Activated naive CD4-positive, alpha-beta T cell treated with anti-CD3 and anti-CD28 coated beads for 36 hours (primary cell): ENCODE measurements around the gene PRAC2. TPM values are rescaled to one million over a fixed set of nuclear protein-coding genes. Genes with fewer than 3 reads are reported as not detected.

ENCODE experiments used
- CTCF ChIA-PET: fragments of 350-600 bp; sonication (Branson Sonifier 250); formaldehyde crosslinking; loops from one replicate; lab custom pipeline; 2021; ENCODE audit warnings: antibody characterized with exemption; lab: Charles Lee
- DNase-seq: peaks from one replicate; pipeline ENCODE4 v3.0.0-alpha.2; 2020
- H3K27ac Mint-ChIP-seq: one replicate; pipeline ENCODE4 v1.8.0; 2021; ENCODE audit warnings: mild to moderate bottlenecking, mixed read lengths
- H3K27me3 Mint-ChIP-seq: one replicate; pipeline ENCODE4 v1.8.0; 2021; ENCODE audit warnings: low read depth, mixed read lengths
- H3K36me3 Mint-ChIP-seq: one replicate; pipeline ENCODE4 v1.8.0; 2021; ENCODE audit warnings: low read depth, mixed read lengths
- H3K4me1 Mint-ChIP-seq: one replicate; pipeline ENCODE4 v1.8.0; 2021; ENCODE audit warnings: low read depth, mixed read lengths
- H3K4me3 Mint-ChIP-seq: one replicate; pipeline ENCODE4 v1.8.0; 2021; ENCODE audit warnings: mild to moderate bottlenecking, moderate library complexity, mixed read lengths
- H3K9me3 Mint-ChIP-seq: one replicate; pipeline ENCODE4 v1.8.0; 2021; ENCODE audit warnings: mixed read lengths
- intact Hi-C: fragments of 100-400 bp; cut with micrococcal nuclease; formaldehyde crosslinking; loops from one replicate; pipeline ENCODE4 v1.15.1; 2023
- total RNA-seq, 2 experiments: library from RNA; stranded (reverse); gene quantifications; one replicate each; pipeline ENCODE4 v1.2.3, GENCODE V29; 2021

Gene PRAC2
- total RNA-seq, 2 experiments from 2014 or later, result not detected

DNA sequence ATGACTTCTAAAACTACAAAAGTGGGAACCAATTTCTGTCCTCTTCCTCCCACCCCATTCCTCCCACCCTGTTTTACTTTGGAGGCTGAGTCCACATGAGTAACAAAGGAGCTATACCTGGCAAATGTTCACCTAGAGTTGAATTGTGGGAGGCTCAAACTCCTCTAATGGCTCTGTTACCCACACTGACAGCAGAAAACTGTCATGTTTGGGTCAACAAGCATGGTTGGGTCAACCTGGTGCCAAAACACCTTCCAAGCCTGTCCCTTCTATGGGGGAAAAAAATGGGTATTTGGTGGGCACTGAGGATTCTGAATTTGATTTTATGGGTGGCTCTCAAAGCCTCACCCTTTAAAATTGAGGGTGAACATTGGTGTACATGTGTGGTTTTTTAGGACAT is 17.6 kb downstream of the PRAC2 start:
- DNase-seq, result no peak
- Mint-ChIP-seq H3K27ac (no peak overlapping the region), H3K4me1 (peaks cover 10% of the 10 kb centered on the region), H3K4me3 (no peak overlapping the region), H3K27me3 (peaks cover 84% of the 10 kb centered on the region), H3K36me3 (no peaks in the 10 kb centered on the region), H3K9me3 (no peaks in the 10 kb centered on the region)
- CTCF ChIA-PET, result no interaction called here
- intact Hi-C loops, result no loop called here

DNA sequence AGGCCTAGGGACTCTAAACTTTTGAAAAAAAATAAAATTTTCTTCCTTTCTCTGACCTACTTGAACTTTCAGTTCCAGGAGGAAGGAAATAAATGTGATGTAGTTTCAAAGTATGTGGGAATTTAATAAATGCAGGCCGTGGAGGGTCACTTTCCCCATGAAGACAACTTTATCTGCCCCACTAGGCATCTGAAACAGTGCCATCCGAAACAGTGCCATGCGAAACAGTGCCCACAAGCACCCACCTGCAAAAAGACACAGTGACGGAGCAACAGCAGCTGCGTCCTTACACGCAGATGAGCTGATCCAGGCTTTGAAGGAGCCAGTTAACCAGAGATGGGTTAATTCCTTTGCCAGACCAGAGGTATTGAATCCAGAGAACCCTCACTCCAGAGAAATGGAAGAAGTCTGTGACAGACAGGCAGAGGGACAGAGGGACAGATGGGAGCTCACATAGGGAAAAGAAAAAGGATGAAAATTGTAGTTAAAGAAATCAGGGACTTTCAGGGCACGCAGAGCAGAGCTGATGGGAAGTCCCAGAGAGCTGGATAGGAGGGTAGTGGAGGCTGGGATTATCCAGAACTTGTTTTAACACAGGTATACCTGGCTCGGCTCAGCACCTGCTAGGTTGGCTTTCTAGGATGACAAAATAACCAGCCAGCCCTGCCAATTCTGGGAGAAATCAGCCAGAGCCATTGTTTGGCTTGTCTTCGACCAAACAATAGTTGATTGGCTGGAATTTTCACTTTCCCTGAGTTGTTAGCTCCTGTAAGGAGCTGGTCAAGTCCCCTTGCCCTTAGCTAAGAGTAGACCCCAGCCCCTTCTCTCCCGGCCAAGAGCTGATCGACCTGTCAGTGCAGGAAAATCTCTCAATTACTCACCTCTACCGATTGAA is 22.6 kb downstream of the PRAC2 start:
- H3K4me1 Mint-ChIP-seq, result peaks cover 6% of the 10 kb centered on the region
- intact Hi-C loops, result no loop called here
- H3K9me3 Mint-ChIP-seq, result no peaks in the 10 kb centered on the region
- no peak overlapping the region for H3K4me3 Mint-ChIP-seq
- CTCF ChIA-PET, result interaction anchor here (0.6 to 1.4 kb wide), 5 partner anchors 20 to 133 kb away, joined by 3 to 10 read pairs (median 3); partner anchors contain the start of gene PRAC2
- H3K36me3 Mint-ChIP-seq, result no peaks in the 10 kb centered on the region
- DNase-seq, result no peak
- peaks cover 83% of the 10 kb centered on the region for H3K27me3 Mint-ChIP-seq
- no peak overlapping the region for H3K27ac Mint-ChIP-seq

DNA sequence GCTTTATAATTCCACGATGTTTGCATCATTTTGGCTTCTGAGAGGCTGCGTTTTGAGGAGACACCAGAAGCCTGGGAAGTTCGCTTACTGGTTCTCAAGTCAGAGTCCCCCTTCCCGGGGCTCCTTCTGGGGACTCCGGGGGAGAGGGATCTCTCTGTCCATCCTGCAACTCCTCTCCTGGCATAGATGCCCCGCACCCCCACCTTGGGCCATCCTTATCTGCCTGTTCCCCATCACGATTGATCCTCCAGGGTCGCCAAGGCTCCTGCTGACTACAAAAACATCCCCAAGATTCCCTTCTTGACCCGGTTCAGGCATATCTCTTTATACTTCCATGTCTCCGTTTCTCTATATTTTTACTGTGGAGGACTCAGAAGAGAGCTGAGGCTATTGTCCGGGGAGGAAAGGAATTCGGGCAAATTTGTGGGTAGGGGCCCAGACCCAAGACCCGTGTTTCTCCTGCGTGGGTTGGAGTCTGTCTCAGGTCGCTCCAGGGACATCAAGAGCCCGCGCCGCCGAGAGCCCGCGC is 24.0 kb downstream of the PRAC2 start:
- no peak for DNase-seq
- peaks cover 84% of the 10 kb centered on the region for H3K27me3 Mint-ChIP-seq
- H3K9me3 Mint-ChIP-seq, result no peaks in the 10 kb centered on the region
- no peak overlapping the region for H3K4me3 Mint-ChIP-seq
- CTCF ChIA-PET, result no interaction called here
- no peak overlapping the region for H3K27ac Mint-ChIP-seq
- intact Hi-C loops, result no loop called here
- no peaks in the 10 kb centered on the region for H3K36me3 Mint-ChIP-seq
- H3K4me1 Mint-ChIP-seq, result peaks cover 6% of the 10 kb centered on the region

DNA sequence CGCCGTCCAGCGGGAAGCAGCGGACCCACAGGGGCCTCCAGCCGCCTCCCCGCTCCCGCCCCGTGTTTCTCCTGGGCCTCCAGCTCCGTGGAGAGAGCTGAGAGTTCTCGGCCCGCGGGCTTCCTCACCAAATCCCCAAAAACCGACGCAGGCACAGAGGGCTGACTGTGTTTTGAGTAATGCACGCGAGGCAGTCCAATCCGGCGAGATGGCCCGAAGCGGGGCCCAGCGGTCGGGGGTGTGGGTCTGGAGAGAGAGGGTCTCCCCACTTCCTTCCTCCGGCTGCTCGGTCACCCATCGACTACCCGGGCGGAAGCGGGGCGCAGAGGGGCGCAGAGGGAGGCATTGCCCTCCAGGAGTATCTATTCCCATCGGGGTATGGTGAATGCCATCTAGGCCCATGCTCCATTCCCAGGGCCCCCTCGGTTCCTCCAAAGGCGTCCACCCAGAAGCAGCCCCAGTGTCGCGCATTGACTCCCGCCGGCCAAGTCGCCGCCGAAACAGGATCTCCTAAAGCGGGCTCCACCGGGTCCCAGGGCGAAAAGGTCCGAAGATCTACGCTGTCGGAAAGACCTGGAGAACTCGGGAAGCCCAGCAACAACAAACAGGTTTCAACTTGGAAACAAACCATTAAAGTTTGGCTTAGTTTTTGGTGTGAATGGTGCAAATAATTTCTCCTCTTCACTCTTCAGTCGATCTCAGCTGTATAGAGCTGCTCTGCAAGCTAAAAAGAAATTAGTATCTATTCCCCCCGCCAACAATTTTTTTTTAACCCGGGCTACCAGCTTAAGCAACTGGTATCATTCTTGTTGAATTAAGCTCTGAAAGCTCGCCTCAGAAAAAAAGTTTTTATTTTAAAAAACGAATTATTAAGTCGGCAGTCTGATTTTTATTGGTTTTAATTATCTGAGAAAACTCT is 24.7 kb downstream of the PRAC2 start:
- Mint-ChIP-seq H3K36me3 (no peaks in the 10 kb centered on the region), H3K27ac (no peak overlapping the region), H3K27me3 (peaks cover 84% of the 10 kb centered on the region), H3K9me3 (no peaks in the 10 kb centered on the region), H3K4me1 (peaks cover 9% of the 10 kb centered on the region), H3K4me3 (no peak overlapping the region)
- intact Hi-C loops, result loop anchor here (2.0 kb wide), 2 partner anchors 13 to 23 kb away; no protein-coding TSS in a partner anchor
- CTCF ChIA-PET, result interaction anchor here (0.6 to 1.5 kb wide), 4 partner anchors 24 to 479 kb away, joined by 3 to 5 read pairs (median 4); no protein-coding TSS in a partner anchor
- DNase-seq, result no peak

DNA sequence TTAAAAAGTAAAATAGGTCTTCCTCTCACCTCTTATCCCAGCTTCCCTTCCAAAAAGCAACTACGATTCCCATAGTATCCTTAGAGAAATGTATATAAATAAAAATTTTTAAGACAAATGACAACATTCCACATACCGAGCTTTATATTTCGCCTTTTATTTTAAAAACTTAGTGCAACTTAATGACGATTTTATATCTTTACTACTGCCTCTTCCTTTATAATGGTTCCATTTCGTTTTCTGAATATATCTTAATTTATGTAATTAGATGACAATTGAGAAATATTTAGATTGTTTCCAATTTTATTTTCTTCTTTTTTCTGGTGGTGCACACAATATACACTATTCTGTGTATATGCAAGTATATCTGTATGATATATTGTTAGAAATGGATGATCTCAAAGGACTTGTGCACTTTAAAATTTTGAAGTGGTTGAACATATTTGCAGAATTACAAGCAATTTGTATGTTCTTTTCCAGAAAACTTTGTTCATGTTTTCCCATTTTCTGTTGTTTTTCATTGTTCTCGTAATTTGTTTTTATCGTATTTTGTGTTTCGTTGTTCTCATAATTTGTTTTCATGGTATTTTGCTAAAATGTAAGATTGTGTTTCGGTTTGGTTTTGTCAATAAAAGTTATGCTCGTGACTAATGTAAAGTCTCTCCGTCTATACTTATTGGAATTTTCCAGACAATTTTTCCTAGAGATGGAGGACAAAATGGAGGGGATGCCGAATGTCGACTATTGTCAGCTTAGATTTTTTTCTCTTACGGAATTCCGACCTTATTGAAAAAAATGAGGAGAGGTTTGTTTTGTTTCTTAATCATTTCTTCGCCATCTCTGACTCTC is 26.0 kb downstream of the PRAC2 start:
- Mint-ChIP-seq H3K36me3 (no peaks in the 10 kb centered on the region), H3K27me3 (peaks cover 84% of the 10 kb centered on the region), H3K9me3 (no peaks in the 10 kb centered on the region), H3K27ac (no peak overlapping the region), H3K4me1 (peaks cover 15% of the 10 kb centered on the region), H3K4me3 (no peak overlapping the region)
- CTCF ChIA-PET, result interaction anchor here (0.6 to 1.5 kb wide), 3 partner anchors 23 to 130 kb away, joined by 3 to 5 read pairs (median 4); no protein-coding TSS in a partner anchor
- intact Hi-C loops, result loop anchor here (2.0 kb wide), 2 partner anchors 14 to 24 kb away; no protein-coding TSS in a partner anchor
- no peak for DNase-seq

DNA sequence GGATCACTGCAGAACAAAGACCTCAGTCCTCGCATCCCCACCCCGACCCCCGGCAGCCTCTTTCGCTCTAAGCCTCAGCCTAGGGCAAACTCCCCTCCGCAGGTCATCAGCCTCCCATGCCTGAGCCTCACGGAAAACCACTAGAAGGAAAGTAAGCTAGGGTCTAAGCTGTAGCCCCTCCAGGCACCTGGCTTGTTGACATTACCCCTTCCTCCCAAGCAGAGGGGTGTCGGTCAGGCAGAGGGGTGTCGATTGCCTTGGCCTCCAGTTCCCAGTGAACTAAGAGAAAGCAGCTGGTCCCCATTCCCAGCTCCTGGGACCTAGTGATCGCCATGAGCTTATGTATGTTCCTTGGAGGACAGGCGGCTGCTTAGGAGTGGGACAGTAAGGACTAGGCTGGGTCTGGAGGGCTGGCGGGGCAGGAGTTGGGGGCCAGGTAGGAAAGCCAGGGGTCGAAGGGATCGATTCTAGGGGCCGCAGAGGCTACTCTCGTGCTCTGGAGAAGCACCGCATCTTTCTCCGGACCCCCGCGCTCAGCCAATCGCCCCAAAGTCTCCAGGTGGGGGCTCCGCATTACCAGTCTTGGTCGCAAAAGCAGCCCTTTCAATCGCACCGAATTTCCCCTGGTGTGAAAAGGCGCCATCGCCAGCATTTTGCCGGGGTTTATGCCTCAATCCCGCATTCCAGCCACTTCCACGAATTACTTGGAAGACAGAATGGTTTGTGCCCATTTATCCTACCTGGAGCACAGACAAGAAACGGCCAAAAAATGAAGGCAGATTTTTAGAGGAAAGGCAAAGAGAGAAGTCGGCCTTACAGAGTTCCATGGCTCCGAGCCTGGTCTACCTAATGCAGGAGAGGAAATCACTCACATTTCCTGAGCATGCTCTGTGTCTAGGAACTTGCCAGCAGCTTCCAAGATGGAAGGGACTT is 26.9 kb downstream of the PRAC2 start:
- CTCF ChIA-PET, result interaction anchor here (0.7 to 3.3 kb wide), 3 partner anchors 24 to 71 kb away, joined by 4 to 13 read pairs (median 4); no protein-coding TSS in a partner anchor
- Mint-ChIP-seq H3K4me1 (peaks cover 15% of the 10 kb centered on the region), H3K27me3 (peaks cover 88% of the 10 kb centered on the region), H3K27ac (no peak overlapping the region), H3K36me3 (no peaks in the 10 kb centered on the region), H3K4me3 (no peak overlapping the region), H3K9me3 (no peaks in the 10 kb centered on the region)
- no peak for DNase-seq
- intact Hi-C loops, result loop anchor here (2.0 to 5.0 kb wide), 3 partner anchors 15 to 252 kb away; no protein-coding TSS in a partner anchor

DNA sequence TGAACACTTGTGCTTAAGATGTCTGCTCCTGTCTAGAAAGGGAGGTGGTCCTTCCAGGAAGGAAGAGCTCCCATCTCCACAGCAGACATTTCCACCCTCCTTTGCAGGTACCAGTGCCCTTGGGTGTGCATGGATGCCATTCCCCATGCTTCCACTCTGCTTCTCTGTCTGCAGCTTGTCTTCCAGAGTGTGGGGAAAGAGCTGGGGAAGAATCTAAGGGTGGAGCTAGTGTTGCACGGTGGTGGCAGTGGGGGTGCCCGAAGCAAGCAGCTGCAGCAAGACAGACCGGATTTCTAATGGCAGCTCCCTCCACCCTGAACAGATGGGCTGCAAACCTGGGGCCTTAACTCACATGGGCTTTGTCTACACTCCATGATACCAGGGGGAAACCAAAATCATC is 28.2 kb downstream of the PRAC2 start:
- no peak for DNase-seq
- H3K27me3 Mint-ChIP-seq, result peaks cover 89% of the 10 kb centered on the region
- H3K27ac Mint-ChIP-seq, result no peak overlapping the region
- H3K4me3 Mint-ChIP-seq, result no peak overlapping the region
- CTCF ChIA-PET, result interaction anchor here (0.9 to 3.4 kb wide), 6 partner anchors 20 to 136 kb away, joined by 4 to 18 read pairs (median 6); partner anchors contain the start of gene HOXB8
- H3K36me3 Mint-ChIP-seq, result no peaks in the 10 kb centered on the region
- H3K9me3 Mint-ChIP-seq, result no peaks in the 10 kb centered on the region
- H3K4me1 Mint-ChIP-seq, result peaks cover 15% of the 10 kb centered on the region
- intact Hi-C loops, result loop anchor here (5.0 kb wide), 1 partner anchor 251 kb away; no protein-coding TSS in a partner anchor

DNA sequence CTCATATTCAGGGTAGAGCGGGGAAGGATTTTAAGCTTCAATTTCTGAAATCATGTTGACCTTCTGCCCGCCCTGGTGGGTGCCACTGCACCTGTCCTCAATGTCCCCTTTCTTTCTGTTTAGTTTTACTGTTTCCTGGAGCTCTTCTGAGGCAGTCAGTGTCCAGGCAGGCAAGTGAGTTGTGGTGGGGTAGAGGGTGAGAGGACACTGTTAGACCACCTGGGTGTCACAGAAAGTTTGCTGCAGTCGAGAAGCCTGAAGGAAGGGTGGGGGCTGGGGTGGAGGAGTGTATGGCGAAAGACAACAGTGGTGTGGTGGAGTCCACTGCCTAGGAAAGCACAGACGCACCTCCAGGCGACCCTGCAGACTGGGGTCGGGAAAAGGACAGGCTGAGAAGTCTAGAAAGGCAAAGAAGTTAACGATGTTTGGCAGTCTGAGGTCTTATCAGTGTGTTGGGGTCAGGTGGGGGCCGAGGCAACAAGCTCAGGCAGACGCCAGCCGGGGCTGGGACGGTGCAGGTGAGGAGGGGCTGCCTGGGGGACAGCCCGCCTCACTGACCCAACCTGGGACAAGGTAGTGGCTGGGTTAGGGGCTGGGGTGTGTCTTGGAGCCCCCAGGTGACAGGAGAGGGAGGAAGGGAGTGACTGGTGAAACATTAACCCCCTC is 28.9 kb downstream of the PRAC2 start:
- Mint-ChIP-seq H3K27me3 (peaks cover 88% of the 10 kb centered on the region), H3K27ac (no peak overlapping the region), H3K36me3 (no peaks in the 10 kb centered on the region), H3K9me3 (no peaks in the 10 kb centered on the region), H3K4me3 (no peak overlapping the region), H3K4me1 (peaks cover 12% of the 10 kb centered on the region)
- DNase-seq, result no peak
- intact Hi-C loops, result loop anchor here (5.0 kb wide), 1 partner anchor 250 kb away; no protein-coding TSS in a partner anchor
- CTCF ChIA-PET, result interaction anchor here (0.9 to 3.4 kb wide), 6 partner anchors 20 to 137 kb away, joined by 4 to 18 read pairs (median 6); partner anchors contain the start of gene HOXB8

DNA sequence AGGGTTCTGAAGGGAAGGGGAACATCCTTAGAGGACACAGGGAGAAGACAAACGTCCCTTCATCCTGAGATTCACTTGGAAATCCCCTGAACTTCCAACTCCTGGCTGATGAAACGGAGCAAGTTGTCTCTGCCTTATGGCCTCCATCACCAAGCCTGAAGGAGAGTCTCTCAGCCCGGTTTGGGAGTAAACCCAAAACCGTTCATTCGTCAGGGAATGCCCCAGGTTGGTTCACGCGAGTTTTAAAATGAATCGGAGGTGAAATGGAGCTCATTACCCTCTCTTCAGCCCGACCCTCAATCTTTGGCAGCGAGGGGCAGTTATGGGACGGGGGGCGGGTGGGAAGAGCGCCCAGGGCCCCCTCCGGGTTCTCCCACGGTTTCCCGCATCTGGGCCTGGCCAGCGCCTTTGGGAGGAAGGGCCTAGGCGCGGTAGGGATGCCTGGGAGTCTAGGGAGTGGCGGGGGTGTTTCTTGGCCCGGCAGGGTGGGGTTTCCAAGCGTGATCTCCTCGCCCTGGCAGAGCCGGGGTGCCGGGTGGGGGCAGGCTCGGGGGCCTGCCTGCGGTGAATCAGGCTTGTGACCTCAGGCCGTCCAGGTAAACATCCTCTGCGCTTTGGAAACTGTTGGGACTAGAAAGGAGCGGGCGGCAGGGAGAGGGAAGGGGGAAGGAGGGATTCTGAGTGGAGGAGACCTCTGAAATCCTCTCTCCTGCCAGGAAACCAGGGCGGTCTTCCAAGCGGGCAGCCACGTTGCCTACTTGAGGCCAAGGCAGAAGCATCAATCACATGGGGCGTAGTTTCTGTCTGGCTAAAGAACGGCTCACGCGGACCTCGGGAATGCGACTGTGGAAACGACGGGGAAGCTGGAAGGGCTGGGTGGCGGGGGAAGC is 29.7 kb downstream of the PRAC2 start:
- Mint-ChIP-seq H3K4me1 (peaks cover 9% of the 10 kb centered on the region), H3K9me3 (no peaks in the 10 kb centered on the region), H3K27ac (no peak overlapping the region), H3K4me3 (no peak overlapping the region), H3K36me3 (no peaks in the 10 kb centered on the region), H3K27me3 (peaks cover 85% of the 10 kb centered on the region)
- DNase-seq, result no peak
- intact Hi-C loops, result loop anchor here (5.0 kb wide), 1 partner anchor 250 kb away; no protein-coding TSS in a partner anchor
- CTCF ChIA-PET, result interaction anchor here (3.3 to 3.4 kb wide), 2 partner anchors 28 to 74 kb away, joined by 13 to 18 read pairs; no protein-coding TSS in a partner anchor
